UCSD-AML1 (cell line): ENCODE data around the gene CEP89.
"Not testable (repeated sequence)": the region's sequence is repeated elsewhere in the genome, so short reads cannot be mapped to it uniquely, and the experiment has no call there.

Experiments used
- DNase-seq: peaks from one replicate; lab custom pipeline; 2025; ENCODE audit not compliant: unreplicated experiment; lab: John Stamatoyannopoulos, UW

The CEP89 gene

GRCh38 chr19:32969549-32969948, 2.2 kb downstream of the CEP89 start:
- no peak for DNase-seq

DNA sequence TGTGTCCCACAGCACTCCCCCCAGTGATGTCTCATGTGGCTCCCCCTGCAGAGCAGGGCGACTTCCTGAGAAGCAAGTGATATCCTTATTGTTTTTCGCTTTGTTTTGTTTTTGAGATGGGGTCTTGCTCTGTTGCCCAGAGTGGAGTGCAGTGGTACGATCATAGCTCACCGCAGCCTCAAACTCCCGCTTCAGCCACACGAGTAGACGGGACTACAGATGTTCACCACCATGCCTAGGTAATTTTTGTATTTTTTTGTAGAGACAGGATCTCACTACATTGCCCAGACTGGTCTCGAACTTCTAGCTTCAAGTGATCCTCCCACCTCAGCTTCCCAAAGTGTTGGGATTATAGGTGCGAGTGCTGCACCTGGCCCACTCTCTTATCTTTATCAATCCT, 5.0 kb downstream of the CEP89 start:
- no peak for DNase-seq

DNA sequence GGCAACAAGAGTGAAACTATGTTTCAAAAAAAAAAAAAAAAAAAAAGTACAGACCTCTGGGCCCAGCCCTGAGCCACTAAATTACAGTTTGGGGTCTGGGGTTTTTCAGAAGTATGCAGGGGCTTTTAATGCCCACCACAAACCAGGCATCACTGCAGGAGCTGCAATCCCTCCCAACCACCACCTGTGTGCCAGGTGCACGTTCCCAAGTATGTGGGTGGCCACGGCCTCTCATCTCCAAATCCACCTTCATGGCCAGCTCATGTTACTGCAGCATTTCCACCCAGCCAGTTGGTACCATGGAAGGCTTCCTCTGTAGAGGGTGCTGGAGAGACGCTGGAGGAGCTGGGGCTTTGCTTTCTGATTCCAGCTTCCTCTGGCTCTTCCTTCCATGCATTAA, 26.5 kb downstream of the CEP89 start:
- no peak for DNase-seq

GRCh38 chr19:32941273-32941672, 30.5 kb downstream of the CEP89 start:
- DNase-seq = not testable (repeated sequence)

DNA sequence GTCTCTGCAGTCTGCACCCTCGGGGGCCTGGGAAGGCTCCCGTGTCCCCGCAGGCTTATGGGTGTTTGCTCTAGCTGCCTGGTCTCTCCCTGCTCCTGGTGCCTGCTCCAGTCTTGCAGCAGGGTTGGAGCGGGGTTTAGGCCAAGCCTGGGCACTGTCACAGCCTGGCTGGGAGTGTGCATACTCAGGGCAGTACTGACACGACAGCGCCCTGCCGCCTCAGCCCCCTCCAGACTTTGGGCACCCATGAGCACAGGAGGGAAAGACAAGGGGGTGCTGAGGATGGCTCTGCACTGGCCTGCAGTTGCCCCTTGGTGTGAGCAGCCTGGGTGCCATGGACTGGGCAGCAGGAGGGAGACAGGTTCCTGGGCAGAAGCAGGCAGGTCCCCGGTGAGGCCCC, 35.7 kb downstream of the CEP89 start:
- no peak for DNase-seq

GRCh38 chr19:32935629-32936028, 36.1 kb downstream of the CEP89 start:
- DNase-seq = no peak

DNA sequence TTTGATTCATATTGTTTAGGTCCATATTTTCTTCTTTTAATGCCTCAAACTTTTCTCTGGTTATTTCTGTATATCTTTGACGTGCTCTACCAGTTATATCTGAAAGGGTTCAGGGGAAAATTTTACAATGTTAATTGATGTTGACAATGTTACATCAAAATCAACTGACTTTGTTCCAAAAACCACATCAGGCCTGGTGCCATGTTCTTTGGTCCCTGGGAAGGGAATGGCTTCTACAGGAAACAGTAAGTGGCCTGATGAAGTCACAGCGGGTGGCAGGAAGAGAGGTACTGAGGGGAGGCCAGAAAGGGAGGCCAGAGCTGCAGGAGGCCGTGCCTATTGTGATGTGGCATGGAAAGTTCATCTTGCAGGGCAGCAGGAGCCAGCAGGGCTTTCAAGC, 38.2 kb downstream of the CEP89 start:
- no peak for DNase-seq

GRCh38 chr19:32930567-32930966, 41.2 kb downstream of the CEP89 start:
- no peak for DNase-seq

GRCh38 chr19:32928806-32929205, 43.0 kb downstream of the CEP89 start:
- no peak for DNase-seq

DNA sequence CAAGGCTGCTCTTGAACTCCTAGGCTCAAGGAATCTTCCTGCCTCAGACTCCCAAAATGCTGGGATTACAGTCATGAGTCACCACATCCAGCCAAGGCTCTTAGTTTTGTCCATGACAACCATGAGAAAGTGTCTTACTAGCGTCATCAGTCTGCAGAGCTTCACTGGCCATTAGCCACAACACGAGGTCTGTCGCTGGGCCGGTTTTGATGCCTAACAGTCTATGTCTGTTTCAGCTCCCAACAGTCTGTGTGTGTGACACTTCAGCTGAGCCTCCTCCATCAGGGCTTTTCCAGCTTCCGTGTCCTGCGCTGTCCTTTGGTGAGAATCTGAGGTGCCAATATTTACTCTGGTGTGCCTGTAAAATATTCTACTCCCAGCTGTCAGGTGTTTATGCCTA, 47.6 kb downstream of the CEP89 start:
- DNase-seq = no peak

DNA sequence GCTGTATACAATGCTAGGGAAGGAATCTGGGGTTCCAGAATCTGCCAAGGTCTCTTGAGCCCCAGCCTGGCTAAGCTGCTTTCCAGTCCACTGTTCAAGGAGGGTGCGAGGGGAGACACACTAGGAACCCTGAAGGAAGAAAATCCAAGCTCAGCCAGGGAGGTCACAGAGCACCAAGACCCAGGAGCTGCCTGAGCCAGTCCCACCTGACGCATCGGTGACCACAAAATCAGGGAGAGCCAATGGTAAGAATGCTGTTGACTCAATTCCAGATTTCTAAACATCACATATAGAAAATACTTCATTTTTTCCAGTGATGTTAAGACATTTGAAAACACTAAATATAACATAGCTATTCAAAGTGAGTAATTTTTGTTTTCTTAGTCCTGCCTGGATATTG, 50.1 kb downstream of the CEP89 start:
- DNase-seq = no peak

DNA sequence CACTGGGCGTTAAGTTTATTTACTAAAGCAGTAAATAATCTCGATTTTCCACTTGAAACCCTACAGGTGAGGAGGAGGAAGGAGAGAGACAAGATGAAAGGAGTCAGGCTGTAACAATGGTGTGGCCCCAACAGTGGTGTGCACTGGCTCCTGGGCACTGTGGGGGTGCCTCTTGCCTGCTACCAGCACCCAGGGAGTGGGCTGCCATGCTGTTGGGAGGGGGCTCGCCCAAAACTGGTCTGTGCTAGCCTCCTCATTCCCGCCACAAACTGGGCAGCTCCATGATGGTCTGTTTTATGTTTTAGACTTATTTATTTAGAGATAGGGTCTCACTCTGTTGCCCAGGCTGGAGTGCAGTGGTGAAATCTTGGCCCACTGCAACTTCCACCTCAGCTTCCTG, 52.4 kb downstream of the CEP89 start:
- no peak for DNase-seq

GRCh38 chr19:32917616-32917996, 54.2 kb downstream of the CEP89 start:
- DNase-seq = no peak

DNA sequence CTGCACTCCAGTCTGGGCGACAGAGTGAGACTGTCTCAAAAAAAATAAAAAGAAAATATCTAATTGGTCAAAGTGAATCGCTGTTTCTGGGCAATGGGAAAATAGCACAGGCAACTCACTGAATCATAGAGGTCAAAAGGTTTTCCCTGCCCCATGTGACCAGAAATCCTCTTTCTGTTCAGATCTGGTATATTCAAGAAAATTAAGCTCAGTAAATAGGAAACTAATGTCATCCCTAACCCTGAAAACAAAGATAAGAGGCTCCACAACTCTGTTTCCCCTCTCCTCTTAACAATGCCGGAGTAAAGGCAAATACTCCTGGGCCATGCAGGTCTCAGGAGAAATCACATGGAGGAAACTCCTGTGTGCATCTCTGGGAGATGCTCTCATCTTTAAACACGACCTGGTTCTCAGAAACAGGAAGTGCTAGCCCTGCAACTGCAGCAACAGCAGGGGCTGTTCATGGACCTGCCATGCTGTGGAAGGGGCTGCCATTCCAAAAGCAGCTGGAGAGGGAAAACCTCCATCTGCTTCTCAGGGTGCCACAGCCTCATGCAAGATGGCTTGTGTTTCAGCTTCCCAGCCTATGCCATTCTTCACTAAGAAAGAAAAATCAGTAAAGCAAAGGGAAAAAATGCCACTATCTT, 54.7 kb downstream of the CEP89 start:
- DNase-seq = no peak

- DNase-seq = no peak
Measured at GRCh38 chr19:32914879-32915660, 56.7 kb downstream of the CEP89 start.

- DNase-seq = no peak
Measured at GRCh38 chr19:32911467-32911866, 60.3 kb downstream of the CEP89 start.

GRCh38 chr19:32910874-32911273, 60.9 kb downstream of the CEP89 start:
- no peak for DNase-seq

- DNase-seq = no peak
Measured at GRCh38 chr19:32910094-32910493, 61.7 kb downstream of the CEP89 start.

GRCh38 chr19:32909257-32909656, 62.5 kb downstream of the CEP89 start:
- DNase-seq = no peak

- no peak for DNase-seq
Measured at GRCh38 chr19:32908641-32909190, 63.0 kb downstream of the CEP89 start.

GRCh38 chr19:32902448-32902847, 69.3 kb downstream of the CEP89 start:
- DNase-seq = no peak

- no peak for DNase-seq
Measured at GRCh38 chr19:32901504-32902161, 70.1 kb downstream of the CEP89 start.
